Mesendoderm (in vitro differentiated cells): ENCODE results near the gene KCND2.
"Not testable (repeated sequence)": the region's sequence is repeated elsewhere in the genome, so short reads cannot be mapped to it uniquely, and the experiment has no call there.

Experiments used
- DNase-seq: peaks from one replicate; pipeline ENCODE4 v3.0.0; 2013
- H2AK5ac ChIP-seq: 2 replicates; pipeline ENCODE4 v1.6.1; 2013; ENCODE audit warnings: low read length, inconsistent platforms
- H2BK120ac ChIP-seq: 2 replicates; pipeline ENCODE4 v1.6.1; 2013; ENCODE audit warnings: low read depth, mild to moderate bottlenecking, low read length, moderate library complexity, mixed read lengths
- H2BK15ac ChIP-seq: replicated peaks from 2 replicates; pipeline ENCODE4 v1.6.1; 2013; ENCODE audit warnings: low read depth, mild to moderate bottlenecking, moderate library complexity
- H2BK5ac ChIP-seq: 2 replicates; pipeline ENCODE4 v1.6.1; 2013; ENCODE audit warnings: low read length, inconsistent platforms
- H3K18ac ChIP-seq: 2 replicates; pipeline ENCODE4 v1.6.1; 2013; ENCODE audit warnings: mild to moderate bottlenecking, low read length, mixed read lengths
- H3K23ac ChIP-seq: one replicate; pipeline ENCODE4 v1.6.1; 2013; ENCODE audit warnings: low read length
- H3K27ac ChIP-seq: 2 replicates; pipeline ENCODE4 v1.5.1; 2013; ENCODE audit warnings: low read depth, mild to moderate bottlenecking, inconsistent platforms, low read length, moderate library complexity
- H3K27me3 ChIP-seq: 2 replicates; pipeline ENCODE4 v1.6.1; 2013; ENCODE audit warnings: low read length, control low read depth, mild to moderate bottlenecking, inconsistent platforms; ENCODE audit not compliant: insufficient read depth, poor library complexity
- H3K36me3 ChIP-seq: 2 replicates; pipeline ENCODE4 v1.6.1; 2013; ENCODE audit warnings: low read length, inconsistent platforms; ENCODE audit not compliant: control insufficient read depth, insufficient read depth
- H3K4ac ChIP-seq: one replicate; pipeline ENCODE4 v1.6.1; 2013; ENCODE audit warnings: low read depth, mild to moderate bottlenecking, low read length, moderate library complexity
- H3K4me1 ChIP-seq: 2 replicates; pipeline ENCODE4 v1.6.1; 2013; ENCODE audit warnings: low read depth, low read length, inconsistent platforms; ENCODE audit not compliant: control insufficient read depth
- H3K4me2 ChIP-seq: 2 replicates; pipeline ENCODE4 v1.6.1; 2013; ENCODE audit warnings: low read length
- H3K4me3 ChIP-seq: 2 replicates; pipeline ENCODE4 v1.5.1; 2013; ENCODE audit warnings: mild to moderate bottlenecking, low read length
- H3K56ac ChIP-seq: one replicate; pipeline ENCODE4 v1.6.1; 2013; ENCODE audit warnings: low read length
- H3K79me1 ChIP-seq: 2 replicates; pipeline ENCODE4 v1.6.1; 2013; ENCODE audit warnings: low read length, inconsistent platforms
- H3K79me2 ChIP-seq: 2 replicates; pipeline ENCODE4 v1.6.1; 2013; ENCODE audit warnings: mild to moderate bottlenecking, low read length; ENCODE audit not compliant: control insufficient read depth, insufficient read depth
- H3K9ac ChIP-seq: 2 replicates; pipeline ENCODE4 v1.6.1; 2013; ENCODE audit warnings: low read length, inconsistent platforms
- H4K5ac ChIP-seq: one replicate; pipeline ENCODE4 v1.6.1; 2013; ENCODE audit warnings: low read length
- H4K8ac ChIP-seq: one replicate; pipeline ENCODE4 v1.6.1; 2013; ENCODE audit warnings: low read depth, mild to moderate bottlenecking, control low read depth, low read length, moderate library complexity
- WGBS: extraction: QIAGEN DNeasy Blood & Tissue Kit; methylation state at CpG from one replicate; pipeline ENCODE4 v1.1.7; 2013; ENCODE audit warnings: low lambda C conversion rate, missing lambda C conversion rate; ENCODE audit not compliant: insufficient coverage; ENCODE audit errors: extremely low coverage; 5-methylcytosine and 5-hydroxymethylcytosine counted together

Gene KCND2

GRCh38 chr7:120700796-120701195, 427.8 kb downstream of the KCND2 start:
- no peak overlapping the region for H4K5ac ChIP-seq
- no CpG with 5 or more reads among the region's 2 CpGs for WGBS
- no peak overlapping the region for H2BK120ac ChIP-seq
- no peak for DNase-seq
- no peaks in the 10 kb centered on the region for H3K4me1 ChIP-seq
- peak overlapping the region; percentile 28 for H4K8ac ChIP-seq
- H3K18ac ChIP-seq: no peak overlapping the region
- H3K23ac ChIP-seq: no peak overlapping the region
- no peaks in the 10 kb centered on the region for H3K36me3 ChIP-seq
- no peaks in the 10 kb centered on the region for H3K27me3 ChIP-seq
- no peak overlapping the region for H3K4me2 ChIP-seq
- H3K79me1 ChIP-seq: no peaks in the 10 kb centered on the region
- no peak overlapping the region for H3K9ac ChIP-seq
- H2AK5ac ChIP-seq: no peak overlapping the region
- H3K27ac ChIP-seq: no peak overlapping the region
- no peak overlapping the region for H3K56ac ChIP-seq
- H3K79me2 ChIP-seq: no peaks in the 10 kb centered on the region
- H2BK5ac ChIP-seq: no peak overlapping the region
- no peak overlapping the region for H2BK15ac ChIP-seq
- no peak overlapping the region for H3K4me3 ChIP-seq
- no peak overlapping the region for H3K4ac ChIP-seq

- H3K4me1 ChIP-seq, H3K79me1 ChIP-seq, H2BK120ac ChIP-seq, H2AK5ac ChIP-seq, DNase-seq, H2BK5ac ChIP-seq, H3K56ac ChIP-seq, H3K79me2 ChIP-seq, H3K23ac ChIP-seq, H3K4ac ChIP-seq, H2BK15ac ChIP-seq, H3K27me3 ChIP-seq, H3K4me2 ChIP-seq, H4K5ac ChIP-seq, H3K9ac ChIP-seq, H3K36me3 ChIP-seq, H3K4me3 ChIP-seq, H3K18ac ChIP-seq, H3K27ac ChIP-seq, H4K8ac ChIP-seq: not testable (repeated sequence)
- WGBS: no CpG with 5 or more reads among the region's 1 CpG
These were observed 429.4 kb downstream of the KCND2 start for GRCh38 chr7:120702408-120702807.

DNA sequence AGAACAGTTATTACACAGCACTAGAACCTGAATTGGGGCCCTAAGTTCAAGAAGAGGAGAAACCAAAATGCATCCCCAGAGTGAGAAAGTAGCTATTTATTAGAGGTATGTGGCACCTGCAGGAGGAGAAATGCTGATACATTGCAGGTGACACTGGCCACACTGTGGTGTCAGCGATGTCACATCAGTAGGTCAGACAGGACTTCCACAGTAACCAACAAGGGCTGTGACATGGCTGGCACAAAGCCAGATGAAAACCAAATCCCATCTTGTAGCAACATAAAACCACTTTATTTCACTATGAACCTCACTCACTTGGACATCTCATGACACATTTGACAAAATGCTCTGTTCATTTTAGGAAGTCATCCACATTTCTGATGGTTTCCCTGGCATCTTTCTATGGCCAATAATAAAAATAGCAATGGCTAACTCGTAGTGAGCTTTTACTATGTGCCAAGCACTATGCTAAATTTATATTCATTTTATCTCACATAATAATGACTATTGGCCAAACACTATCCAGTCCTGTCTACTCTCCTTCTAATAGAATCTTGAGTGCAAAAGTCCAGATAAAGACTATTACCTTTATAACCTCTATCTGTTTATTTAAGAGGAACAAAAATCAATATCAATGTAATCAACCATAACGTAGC, 430.7 kb downstream of the KCND2 start:
- Histone ChIP-seq H2BK5ac (no peak overlapping the region), H3K56ac (no peak overlapping the region)
- no CpG with 5 or more reads among the region's 3 CpGs for WGBS

GRCh38 chr7:120709252-120709971, 436.4 kb downstream of the KCND2 start:
- Histone ChIP-seq H3K56ac (no peak overlapping the region), H3K23ac (peak overlapping the region; percentile 26), H2AK5ac (no peak overlapping the region), H3K18ac (no peak overlapping the region), H2BK15ac (no peak overlapping the region), H3K27me3 (no peaks in the 10 kb centered on the region), H3K79me2 (no peaks in the 10 kb centered on the region), H3K4ac (no peak overlapping the region), H3K9ac (no peak overlapping the region), H4K8ac (no peak overlapping the region), H3K36me3 (no peaks in the 10 kb centered on the region), H3K4me2 (no peak overlapping the region), H4K5ac (no peak overlapping the region), H3K27ac (no peak overlapping the region), H3K4me3 (no peak overlapping the region), H3K4me1 (no peaks in the 10 kb centered on the region), H3K79me1 (no peaks in the 10 kb centered on the region), H2BK5ac (no peak overlapping the region), H2BK120ac (no peak overlapping the region)
- DNase-seq: no peak
- WGBS: no CpG with 5 or more reads among the region's 1 CpG

More for the DNA sequence above, 430.7 kb downstream of the KCND2 start:
- no peaks in the 10 kb centered on the region for H3K27me3 ChIP-seq
- no peaks in the 10 kb centered on the region for H3K4me1 ChIP-seq
- H3K36me3 ChIP-seq: no peaks in the 10 kb centered on the region
- no peaks in the 10 kb centered on the region for H3K79me1 ChIP-seq
- H3K4me3 ChIP-seq: no peak overlapping the region
- H3K4ac ChIP-seq: no peak overlapping the region
- H4K8ac ChIP-seq: no peak overlapping the region
- H2BK120ac ChIP-seq: no peak overlapping the region
- H2AK5ac ChIP-seq: no peak overlapping the region
- no peak overlapping the region for H4K5ac ChIP-seq
- no peak overlapping the region for H3K18ac ChIP-seq
- H3K9ac ChIP-seq: no peak overlapping the region
- H3K79me2 ChIP-seq: no peaks in the 10 kb centered on the region
- no peak overlapping the region for H2BK15ac ChIP-seq
- H3K23ac ChIP-seq: no peak overlapping the region
- H3K27ac ChIP-seq: no peak overlapping the region
- no peak for DNase-seq
- H3K4me2 ChIP-seq: no peak overlapping the region

DNA sequence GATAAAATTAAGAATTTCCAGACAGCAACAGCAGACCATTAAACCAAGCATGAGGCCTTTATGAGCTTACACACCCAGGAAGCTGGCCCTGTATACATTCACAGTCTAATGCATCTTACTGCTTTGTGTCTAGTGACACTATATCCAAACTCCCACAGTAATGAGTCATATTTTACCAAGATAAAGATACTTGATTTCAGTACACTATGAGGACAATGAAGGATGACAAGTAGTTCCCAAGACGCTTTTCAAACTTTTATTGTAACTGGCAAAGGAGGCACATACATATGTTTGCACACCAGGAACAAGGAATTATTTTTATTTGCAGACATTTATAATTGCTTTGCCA, 437.0 kb downstream of the KCND2 start:
- H3K79me1 ChIP-seq: no peaks in the 10 kb centered on the region
- no peak overlapping the region for H3K23ac ChIP-seq
- no peaks in the 10 kb centered on the region for H3K79me2 ChIP-seq
- no CpG with 5 or more reads among the region's 1 CpG for WGBS
- no peaks in the 10 kb centered on the region for H3K4me1 ChIP-seq
- H3K56ac ChIP-seq: no peak overlapping the region
- H3K4ac ChIP-seq: no peak overlapping the region
- no peaks in the 10 kb centered on the region for H3K27me3 ChIP-seq
- no peak overlapping the region for H3K9ac ChIP-seq
- no peak overlapping the region for H4K5ac ChIP-seq
- H3K27ac ChIP-seq: no peak overlapping the region
- H2BK120ac ChIP-seq: no peak overlapping the region
- DNase-seq: no peak
- no peaks in the 10 kb centered on the region for H3K36me3 ChIP-seq
- H2BK5ac ChIP-seq: no peak overlapping the region
- no peak overlapping the region for H3K4me2 ChIP-seq
- H2BK15ac ChIP-seq: no peak overlapping the region
- H3K18ac ChIP-seq: no peak overlapping the region
- no peak overlapping the region for H4K8ac ChIP-seq
- no peak overlapping the region for H3K4me3 ChIP-seq
- H2AK5ac ChIP-seq: no peak overlapping the region

- Histone ChIP-seq H2BK5ac (no peak overlapping the region), H3K4me2 (no peak overlapping the region), H3K4me1 (no peaks in the 10 kb centered on the region), H3K36me3 (no peaks in the 10 kb centered on the region), H4K5ac (no peak overlapping the region), H2BK120ac (no peak overlapping the region), H2BK15ac (no peak overlapping the region), H3K9ac (no peak overlapping the region), H3K4ac (no peak overlapping the region), H2AK5ac (no peak overlapping the region), H3K79me2 (no peaks in the 10 kb centered on the region), H3K4me3 (no peak overlapping the region), H3K27ac (no peak overlapping the region), H3K27me3 (no peaks in the 10 kb centered on the region), H3K23ac (no peak overlapping the region), H3K18ac (no peak overlapping the region), H3K56ac (no peak overlapping the region), H3K79me1 (no peaks in the 10 kb centered on the region), H4K8ac (no peak overlapping the region)
- no peak for DNase-seq
- WGBS: no CpG with 5 or more reads among the region's 3 CpGs
These were observed 442.0 kb downstream of the KCND2 start for GRCh38 chr7:120714945-120715344.
